KOPT-K1 (cell line): ENCODE results near the gene UNC5A.

Experiments used
- H3K27ac ChIP-seq: fragments of 200-600 bp; sonication (generic); 2 replicates; pipeline ENCODE4 v1.5.1; 2016; ENCODE audit warnings: antibody characterized with exemption, mild to moderate bottlenecking, low read depth, low read length; ENCODE audit not compliant: poor library complexity, severe bottlenecking
- H3K36me3 ChIP-seq: fragments of 200-600 bp; sonication (generic); 2 replicates; pipeline ENCODE4 v1.5.1; 2017; ENCODE audit warnings: antibody characterized with exemption, mild to moderate bottlenecking, low read length, moderate library complexity; ENCODE audit not compliant: insufficient read depth
- H3K9me3 ChIP-seq: fragments of 200-600 bp; sonication (generic); 2 replicates; pipeline ENCODE4 v1.5.1; 2017; ENCODE audit warnings: antibody characterized with exemption, low read length, mild to moderate bottlenecking; ENCODE audit not compliant: insufficient read depth, poor library complexity, severe bottlenecking

The UNC5A gene

GRCh38 chr5:176790941-176791340 lies 19.4 kb upstream of the UNC5A start:
- Histone ChIP-seq H3K27ac (no peak overlapping the region), H3K9me3 (no peaks in the 10 kb centered on the region), H3K36me3 (no peaks in the 10 kb centered on the region)

GRCh38 chr5:176792655-176793342 lies 17.6 kb upstream of the UNC5A start:
- Histone ChIP-seq H3K36me3 (no peaks in the 10 kb centered on the region), H3K27ac (no peak overlapping the region), H3K9me3 (no peaks in the 10 kb centered on the region)

GRCh38 chr5:176793343-176793699 lies 17.0 kb upstream of the UNC5A start:
- no peak overlapping the region for H3K27ac ChIP-seq
- no peaks in the 10 kb centered on the region for H3K36me3 ChIP-seq
- no peaks in the 10 kb centered on the region for H3K9me3 ChIP-seq

GRCh38 chr5:176793736-176794135 lies 16.6 kb upstream of the UNC5A start:
- Histone ChIP-seq H3K9me3 (no peaks in the 10 kb centered on the region), H3K36me3 (no peaks in the 10 kb centered on the region), H3K27ac (no peak overlapping the region)

- H3K27ac ChIP-seq: no peak overlapping the region
- no peaks in the 10 kb centered on the region for H3K9me3 ChIP-seq
- no peaks in the 10 kb centered on the region for H3K36me3 ChIP-seq
Measured at GRCh38 chr5:176794509-176794908, 15.8 kb upstream of the UNC5A start.

GRCh38 chr5:176796411-176796810 lies 13.9 kb upstream of the UNC5A start:
- no peaks in the 10 kb centered on the region for H3K9me3 ChIP-seq
- no peak overlapping the region for H3K27ac ChIP-seq
- H3K36me3 ChIP-seq: no peaks in the 10 kb centered on the region

GRCh38 chr5:176796970-176797369 lies 13.4 kb upstream of the UNC5A start:
- H3K36me3 ChIP-seq: no peaks in the 10 kb centered on the region
- no peaks in the 10 kb centered on the region for H3K9me3 ChIP-seq
- no peak overlapping the region for H3K27ac ChIP-seq

GRCh38 chr5:176797456-176798050 lies 12.8 kb upstream of the UNC5A start:
- Histone ChIP-seq H3K27ac (no peak overlapping the region), H3K9me3 (no peaks in the 10 kb centered on the region), H3K36me3 (no peaks in the 10 kb centered on the region)

GRCh38 chr5:176798086-176798876 lies 12.1 kb upstream of the UNC5A start:
- H3K27ac ChIP-seq: no peak overlapping the region
- H3K9me3 ChIP-seq: no peaks in the 10 kb centered on the region
- H3K36me3 ChIP-seq: no peaks in the 10 kb centered on the region

- Histone ChIP-seq H3K27ac (no peak overlapping the region), H3K9me3 (no peaks in the 10 kb centered on the region), H3K36me3 (no peaks in the 10 kb centered on the region)
Measured at GRCh38 chr5:176798949-176799348, 11.4 kb upstream of the UNC5A start.

GRCh38 chr5:176799488-176799887 lies 10.9 kb upstream of the UNC5A start:
- no peaks in the 10 kb centered on the region for H3K36me3 ChIP-seq

GRCh38 chr5:176800024-176800423 lies 10.3 kb upstream of the UNC5A start:
- H3K9me3 ChIP-seq: no peaks in the 10 kb centered on the region
- H3K27ac ChIP-seq: no peak overlapping the region

More at GRCh38 chr5:176799488-176799887, 10.9 kb upstream of the UNC5A start:
- Histone ChIP-seq H3K27ac (no peak overlapping the region), H3K9me3 (no peaks in the 10 kb centered on the region)

GRCh38 chr5:176802116-176802784 lies 8.1 kb upstream of the UNC5A start:
- Histone ChIP-seq H3K36me3 (no peaks in the 10 kb centered on the region), H3K9me3 (no peaks in the 10 kb centered on the region), H3K27ac (no peak overlapping the region)

More at GRCh38 chr5:176800024-176800423, 10.3 kb upstream of the UNC5A start:
- H3K36me3 ChIP-seq: no peaks in the 10 kb centered on the region

GRCh38 chr5:176803068-176803942 lies 7.1 kb upstream of the UNC5A start:
- Histone ChIP-seq H3K9me3 (no peaks in the 10 kb centered on the region), H3K27ac (no peak overlapping the region), H3K36me3 (no peaks in the 10 kb centered on the region)
